GM23338 (cell line): ENCODE data around the gene GTPBP4.

Experiments
- CREB1 ChIP-seq: fragments of 250-450 bp; sonication (Bioruptor Pico); IDR thresholded peaks from 2 replicates; pipeline ENCODE4 v1.5.0; 2020; ENCODE audit warnings: low read depth, mild to moderate bottlenecking, moderate library complexity
- CTCF ChIP-seq, 2 experiments: fragments of 200-600 bp in 1 of 2; sonication (generic) in 1 of 2; conservative IDR thresholded peaks; 2 replicates each; pipeline versions ENCODE4 v1.5.1 to v1.6.1; 2016 to 2017; ENCODE audit warnings: antibody characterized with exemption in 2 of 2, low read depth in 2 of 2, mild to moderate bottlenecking in 2 of 2, moderate library complexity in 1 of 2
- ETS1 ChIP-seq: IDR thresholded peaks from 2 replicates; pipeline ENCODE4 v1.6.1; 2016; ENCODE audit warnings: antibody characterized with exemption
- EZH2 ChIP-seq: fragments of 200-600 bp; sonication (generic); IDR thresholded peaks from one replicate; pipeline ENCODE4 v1.8.0; 2017; ENCODE audit warnings: antibody characterized with exemption, mild to moderate bottlenecking, low read depth; ENCODE audit not compliant: unreplicated experiment
- EZH2phosphoT487 ChIP-seq: fragments of 200-600 bp; sonication (generic); IDR thresholded peaks from one replicate; pipeline ENCODE4 v1.8.1; 2018; ENCODE audit warnings: antibody characterized with exemption; ENCODE audit not compliant: unreplicated experiment
- POLR2AphosphoS5 ChIP-seq: IDR thresholded peaks from 2 replicates; pipeline ENCODE4 v1.6.1; 2016; ENCODE audit warnings: antibody characterized with exemption, low read depth
- REST ChIP-seq: IDR thresholded peaks from one replicate; pipeline ENCODE4 v1.6.1; 2018; ENCODE audit warnings: antibody characterized with exemption; ENCODE audit not compliant: unreplicated experiment
- ZNF114 ChIP-seq: fragments of 250-450 bp; sonication (Bioruptor Pico); IDR thresholded peaks from 2 replicates; pipeline ENCODE4 v1.5.0; 2020; ENCODE audit warnings: mild to moderate bottlenecking, moderate library complexity

GRCh38 chr10:1059902-1060301 is 71.7 kb downstream of the GTPBP4 start:
- TF ChIP-seq CTCF (conservative IDR thresholded peaks at IDR 0.05; ENCODE audit: low read depth in 2 of 2) (no peak), CREB1 (CRISPR knock-in tag) (no peak), ZNF114 (CRISPR knock-in tag) (no peak), REST (no peak), POLR2AphosphoS5 (no peak), EZH2 (no peak), ETS1 (no peak), EZH2phosphoT487 (no peak)
